ENCODE results near the gene TMEM204.
A peak's percentile ranks its signal among the peaks of the same experiment; 100 is the strongest.

Gene TMEM204

GRCh38 chr16:1533443-1533951 lies at the start of gene TMEM204:
Gene TMEM204 (plus strand): TSS chr16:1533666. CDS start chr16:1534276, 610 bp downstream.
- DNase-seq: no peak

GRCh38 chr16:1485847-1486496 lies 47.5 kb upstream of the TMEM204 start:
- DNase-seq: no peak

GRCh38 chr16:1486551-1487390 lies 46.7 kb upstream of the TMEM204 start:
- no peak for DNase-seq

- no peak for DNase-seq
Measured at GRCh38 chr16:1487395-1488053, 45.9 kb upstream of the TMEM204 start.

- DNase-seq: no peak
Measured at GRCh38 chr16:1488054-1488601, 45.3 kb upstream of the TMEM204 start.

GRCh38 chr16:1488619-1489018 lies 44.8 kb upstream of the TMEM204 start, which contains the start of gene PTX4:
Gene PTX4 (minus strand): TSS chr16:1488944. CDS start chr16:1488909, 35 bp downstream.
- no peak for DNase-seq

GRCh38 chr16:1489077-1489476 lies 44.4 kb upstream of the TMEM204 start:
- DNase-seq: no peak

GRCh38 chr16:1491327-1491726 lies 42.1 kb upstream of the TMEM204 start:
- DNase-seq: no peak

GRCh38 chr16:1492082-1492922 lies 41.2 kb upstream of the TMEM204 start:
- peak; percentile 15 for DNase-seq

- DNase-seq: peak; percentile 78
Measured at GRCh38 chr16:1492923-1493745, 40.3 kb upstream of the TMEM204 start, which contains the start of gene TELO2. Gene TELO2 (plus strand): TSS chr16:1493360. CDS start chr16:1494282, 922 bp downstream.

GRCh38 chr16:1493746-1494094 lies 39.7 kb upstream of the TMEM204 start:
- DNase-seq: peak; percentile 20

GRCh38 chr16:1494129-1494640 lies 39.3 kb upstream of the TMEM204 start:
- peak; percentile 43 for DNase-seq

- no peak for DNase-seq
Measured at GRCh38 chr16:1494711-1495110, 38.8 kb upstream of the TMEM204 start.

GRCh38 chr16:1495211-1495888 lies 38.1 kb upstream of the TMEM204 start:
- no peak for DNase-seq

GRCh38 chr16:1495889-1496262 lies 37.6 kb upstream of the TMEM204 start:
- no peak for DNase-seq

GRCh38 chr16:1496464-1496863 lies 37.0 kb upstream of the TMEM204 start:
- no peak for DNase-seq

GRCh38 chr16:1497014-1497598 lies 36.4 kb upstream of the TMEM204 start:
- no peak for DNase-seq

- no peak for DNase-seq
Measured at GRCh38 chr16:1498899-1499676, 34.4 kb upstream of the TMEM204 start.

Data from hematopoietic multipotent progenitor cell treated with erythropoietin and hydrocortisone succinate and interleukin-3 and kit ligand, for 8 days (in vitro differentiated cells).